Right lung (tissue), 5 donors: ENCODE data around the gene ANKLE2. TPM values are rescaled to one million over a fixed set of nuclear protein-coding genes. Genes with fewer than 3 reads are reported as not detected.
"Not testable (repeated sequence)": the region's sequence is repeated elsewhere in the genome, so short reads cannot be mapped to it uniquely, and the experiment has no call there.

Source experiments
- DNase-seq, 2 donors: peaks; one replicate each; pipeline ENCODE4 v3.0.0-alpha.2; 2013
- polyA plus RNA-seq, 5 donors: library from polyadenylated mRNA; unstranded; fragments of 120-200 nt; gene quantifications; one replicate each; pipeline versions ENCODE4 v1.2.1 to v1.2.3, GENCODE V29; 2013; ENCODE audit warnings: inconsistent platforms in 1 of 5, low replicate concordance in 1 of 5; ENCODE audit not compliant: insufficient read length in 5 of 5, insufficient read depth in 1 of 5

Gene ANKLE2
- polyA plus RNA-seq, 5 donors: 64.1 to 84.7 (median 75.1) TPM

DNA sequence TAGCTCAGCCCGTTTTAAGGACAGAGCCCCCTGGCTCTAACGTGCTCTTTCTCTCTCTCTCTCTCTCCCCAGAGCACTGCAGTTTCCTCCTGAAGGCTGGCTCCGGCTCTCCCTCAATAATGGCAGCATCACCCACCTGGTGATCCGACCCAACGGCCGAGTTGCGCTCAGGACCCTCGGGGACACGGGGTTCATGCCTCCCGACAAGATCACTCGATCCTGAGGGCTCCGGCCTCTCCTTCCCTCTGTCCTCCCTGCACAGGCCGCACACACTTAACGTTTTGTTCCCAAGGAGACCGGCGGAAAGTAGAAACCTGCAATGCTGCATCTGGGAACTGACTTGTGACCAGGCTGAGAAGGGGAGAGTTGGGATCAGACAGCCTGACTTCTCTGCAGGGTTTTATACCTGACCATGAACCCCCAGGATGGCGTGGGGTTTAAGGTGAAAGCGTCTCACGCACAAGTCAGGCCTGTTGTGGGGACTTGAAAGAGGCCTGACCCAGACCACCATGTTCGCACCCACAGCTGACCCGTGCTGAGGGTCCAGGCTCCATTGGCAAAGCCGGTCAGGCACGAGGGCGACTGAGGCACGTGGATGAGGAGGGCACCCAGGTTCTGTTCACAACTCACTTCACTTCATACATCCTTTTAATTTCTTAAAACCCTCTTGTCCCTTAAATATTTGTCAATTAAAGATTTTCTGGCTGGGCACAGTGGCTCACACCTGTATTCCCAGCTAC, 40.9 kb downstream of the ANKLE2 start:
- no peak for DNase-seq

DNA sequence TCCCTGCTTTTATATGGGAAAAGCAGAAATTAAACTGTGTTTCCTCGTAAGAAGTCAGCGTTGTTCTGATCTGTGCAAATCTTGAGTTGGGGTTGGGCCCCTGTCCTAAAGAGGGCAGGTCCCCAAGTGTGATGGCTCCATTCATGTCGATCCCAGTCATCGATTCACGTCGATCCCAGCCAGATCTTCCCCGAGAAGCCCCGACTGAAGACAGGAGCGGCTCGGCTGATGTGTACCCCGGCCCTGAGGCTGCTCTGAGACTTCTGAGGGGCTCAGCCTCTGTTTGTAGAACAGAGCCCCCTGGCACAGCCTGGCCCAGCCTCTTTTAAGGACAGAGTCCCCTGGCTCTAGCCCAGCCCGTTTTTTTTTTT, 41.7 kb downstream of the ANKLE2 start:
- no peak for DNase-seq

DNA sequence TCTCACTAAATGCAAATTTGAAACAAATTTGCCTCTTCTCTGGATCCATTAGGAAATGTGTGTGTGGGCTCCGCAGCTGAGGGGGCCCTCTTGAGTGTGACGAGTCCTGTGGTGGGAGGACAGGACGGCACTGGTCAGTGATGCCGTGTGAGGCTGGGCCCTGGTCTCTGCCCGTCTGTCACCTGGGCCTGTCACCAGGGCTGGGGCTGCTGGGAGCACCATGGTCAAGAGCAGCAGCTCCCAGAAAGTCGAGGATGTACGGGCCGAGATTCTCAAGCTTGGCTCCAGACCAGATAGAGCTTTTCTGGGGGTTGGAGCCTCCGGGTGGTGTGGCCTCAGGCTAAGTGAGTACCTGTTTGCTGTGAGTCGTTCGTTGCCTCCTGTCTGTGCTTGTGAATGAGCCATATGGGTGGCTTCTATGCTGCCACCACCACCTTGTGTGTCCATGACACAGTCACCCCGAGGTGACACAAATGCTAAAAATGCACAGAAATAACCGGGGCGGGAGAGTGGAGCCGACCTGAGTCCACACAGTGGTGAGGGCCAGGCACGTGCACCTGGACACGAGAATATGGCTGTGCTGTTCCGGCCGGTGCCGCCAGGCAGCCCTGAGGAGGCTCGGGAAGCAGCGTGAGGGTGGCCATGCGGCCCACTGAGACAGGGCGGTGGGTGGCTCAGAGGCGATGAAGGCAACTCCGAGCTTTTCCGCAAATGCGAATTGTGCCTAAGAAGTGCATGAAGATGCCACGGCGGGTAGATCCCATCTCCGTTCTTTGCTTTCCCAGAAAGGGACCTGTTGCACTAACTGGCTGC, 42.3 kb downstream of the ANKLE2 start:
- no peak for DNase-seq

DNA sequence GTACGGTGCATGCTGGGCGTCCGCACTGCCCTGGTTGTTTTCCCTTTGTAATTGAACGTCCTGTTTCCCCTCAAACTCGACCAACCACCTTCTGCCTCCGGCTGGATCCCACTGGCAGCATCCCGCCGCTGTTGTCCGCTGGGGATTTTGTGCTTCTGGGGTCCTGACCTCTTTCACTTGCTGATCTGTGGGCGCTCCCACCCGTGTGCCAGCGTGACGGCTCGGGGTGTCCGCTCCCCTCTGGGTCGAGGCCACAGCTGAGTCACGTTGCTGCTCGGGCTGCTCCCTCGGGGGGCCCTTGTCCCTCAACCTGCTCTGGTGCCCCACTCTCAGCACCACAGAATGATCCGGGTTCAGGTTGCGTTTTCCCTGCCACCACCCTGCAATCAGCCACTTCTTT, 43.0 kb downstream of the ANKLE2 start:
- no peak for DNase-seq

DNA sequence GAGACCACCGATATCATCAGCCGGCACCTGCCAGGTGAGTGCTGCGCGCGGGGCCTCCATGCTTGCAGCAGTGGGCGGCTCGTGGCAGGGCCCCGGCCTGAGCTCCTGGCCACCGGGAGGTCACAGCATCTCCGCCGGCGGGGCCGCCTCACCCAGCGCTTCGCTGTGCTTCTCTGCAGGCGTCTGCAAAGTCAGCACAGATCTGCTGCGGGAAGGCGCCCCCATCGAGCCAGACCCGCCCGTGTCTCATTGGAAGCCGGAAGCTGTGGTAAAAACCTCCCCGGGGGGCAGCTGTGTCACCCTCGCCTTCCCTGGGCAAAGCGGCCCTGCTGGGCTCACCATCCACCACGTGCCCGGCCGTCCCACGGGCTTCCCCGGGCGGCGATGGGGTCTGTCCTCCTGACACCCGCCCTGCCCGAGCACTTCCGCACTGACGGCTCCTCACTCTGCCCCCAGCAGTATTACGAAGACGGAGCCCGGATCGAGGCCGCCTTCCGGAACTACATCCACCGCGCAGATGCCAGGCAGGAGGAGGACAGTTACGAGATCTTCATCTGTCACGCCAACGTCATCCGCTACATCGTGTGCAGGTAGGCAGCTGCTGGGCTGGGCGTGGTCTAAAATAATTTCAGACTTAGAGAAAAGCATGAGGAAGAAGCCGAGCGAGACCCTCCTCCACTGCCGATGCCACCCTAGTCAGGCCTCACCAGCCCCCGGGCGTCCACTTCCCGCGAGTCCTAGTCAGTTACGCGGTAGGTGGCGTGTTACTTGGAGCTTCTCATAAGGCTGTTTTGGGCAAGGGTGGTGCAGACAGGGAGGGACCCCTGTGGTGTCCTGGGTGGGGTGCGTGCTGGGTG, 43.9 kb downstream of the ANKLE2 start:
- DNase-seq: no peak

DNA sequence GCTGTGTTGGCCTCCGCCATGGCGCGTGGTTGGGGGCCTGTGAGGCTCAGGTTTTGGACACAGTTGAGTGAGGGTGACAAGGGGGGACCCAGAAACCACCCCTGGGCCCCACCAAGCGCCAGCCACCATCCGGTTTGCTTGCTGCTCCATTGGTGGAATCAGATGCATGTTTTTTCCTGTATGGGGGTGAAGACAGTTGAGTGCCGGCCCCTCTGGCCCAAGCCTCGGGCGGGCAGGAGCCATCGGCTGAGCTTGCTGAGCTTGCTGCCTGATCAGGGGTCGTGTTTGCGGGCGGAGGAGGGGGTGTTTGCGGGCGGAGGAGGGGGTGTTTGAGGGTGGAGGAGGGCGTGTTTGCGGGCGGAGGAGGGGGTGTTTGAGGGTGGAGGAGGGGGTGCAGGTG, 44.6 kb downstream of the ANKLE2 start:
- DNase-seq: no peak

DNA sequence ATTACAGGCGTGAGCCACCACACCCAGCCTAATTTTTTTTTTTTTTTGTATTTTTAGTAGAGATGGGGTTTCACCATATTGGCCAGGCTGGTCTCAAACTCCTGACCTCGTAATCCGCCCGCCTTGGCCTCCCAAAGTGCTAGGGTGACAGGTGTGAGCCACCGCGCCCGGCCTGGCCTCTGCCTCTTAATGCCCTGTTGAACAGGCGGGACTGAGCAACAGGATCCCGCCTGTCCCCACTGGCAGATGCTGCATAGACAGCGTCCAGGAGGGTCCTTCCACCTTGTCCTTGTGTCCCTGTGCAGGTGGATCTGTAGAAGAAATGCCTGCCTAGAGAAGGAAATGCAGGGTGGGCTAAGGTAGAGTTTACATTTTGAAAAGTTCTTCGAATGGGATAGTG, 45.3 kb downstream of the ANKLE2 start:
- DNase-seq: no peak

DNA sequence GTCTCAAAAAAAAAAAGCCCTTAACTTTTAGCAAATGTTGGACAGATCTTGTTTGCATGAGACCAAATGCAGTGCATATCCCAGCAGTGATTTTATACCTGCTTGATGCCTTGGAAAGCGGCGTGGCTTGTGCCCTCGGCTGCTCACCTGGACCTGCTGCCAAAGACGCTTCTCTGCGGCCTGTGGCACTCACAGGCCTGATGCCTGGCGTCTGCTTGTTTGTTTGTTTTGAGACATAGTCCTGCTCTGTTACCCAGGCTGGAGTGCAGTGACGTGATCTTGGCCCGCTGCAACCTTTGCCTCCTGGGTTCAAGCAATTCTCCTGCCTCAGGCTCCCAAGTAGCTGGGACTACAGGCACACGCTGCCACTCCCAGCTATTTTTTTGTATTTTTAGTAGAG, 45.8 kb downstream of the ANKLE2 start:
- no peak for DNase-seq

DNA sequence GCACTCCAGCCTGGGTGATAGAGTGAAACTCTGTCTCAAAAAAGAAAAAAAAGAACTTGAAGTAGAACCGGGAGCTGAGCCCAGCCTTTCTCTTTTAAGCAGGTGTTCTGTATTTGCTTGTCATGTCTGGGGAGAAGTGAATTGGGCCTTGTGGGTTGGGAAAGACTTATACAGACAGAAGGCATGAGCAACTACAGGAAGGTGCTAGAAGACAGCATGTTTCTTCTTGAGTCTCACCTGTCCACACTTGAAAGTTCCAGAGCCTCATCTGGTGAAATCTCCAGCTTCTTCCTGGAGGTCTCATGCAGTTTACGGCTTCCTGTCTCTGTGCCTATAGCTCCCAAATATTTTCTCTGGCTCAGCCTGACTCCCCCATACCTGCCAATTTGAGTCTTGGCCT, 48.5 kb downstream of the ANKLE2 start:
- DNase-seq: no peak

DNA sequence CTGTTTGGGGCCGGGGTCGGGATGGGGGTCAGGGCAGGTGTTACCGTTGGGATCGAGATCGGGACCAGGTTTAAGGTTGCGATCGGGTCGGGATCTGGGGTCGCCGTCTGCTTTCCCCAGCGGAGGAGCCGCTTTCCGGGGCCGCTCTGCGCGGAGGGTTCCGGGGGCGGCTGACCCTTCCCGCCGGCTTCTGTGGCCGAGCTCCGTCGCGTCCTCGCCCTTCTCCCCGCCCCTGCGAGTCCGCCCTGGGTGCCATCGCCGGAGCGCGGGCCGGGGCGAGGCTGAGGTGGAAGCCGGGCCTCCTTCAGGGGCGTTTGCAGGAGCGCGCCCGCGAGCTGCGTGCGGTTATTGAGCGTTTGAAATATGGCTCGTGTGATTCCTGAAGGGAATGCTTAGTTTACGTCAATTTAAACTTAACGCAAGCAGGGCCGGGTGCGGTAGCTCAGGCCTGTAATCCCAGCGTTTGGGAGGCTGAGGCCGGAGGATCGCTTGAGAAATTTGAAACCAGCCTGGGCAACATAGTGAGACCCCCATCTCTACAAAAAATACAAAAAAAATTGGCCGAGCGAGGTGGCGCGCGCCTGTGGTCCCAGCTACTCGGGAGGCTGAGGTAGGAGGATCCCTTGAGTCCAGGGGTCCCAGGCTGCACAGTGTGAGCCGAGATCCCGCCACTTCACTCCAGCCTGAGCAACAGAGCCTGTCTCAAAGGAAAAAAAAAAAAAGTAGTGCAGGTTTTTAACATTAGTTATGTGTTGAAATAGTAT, 50.4 kb downstream of the ANKLE2 start:
- no peak for DNase-seq

DNA sequence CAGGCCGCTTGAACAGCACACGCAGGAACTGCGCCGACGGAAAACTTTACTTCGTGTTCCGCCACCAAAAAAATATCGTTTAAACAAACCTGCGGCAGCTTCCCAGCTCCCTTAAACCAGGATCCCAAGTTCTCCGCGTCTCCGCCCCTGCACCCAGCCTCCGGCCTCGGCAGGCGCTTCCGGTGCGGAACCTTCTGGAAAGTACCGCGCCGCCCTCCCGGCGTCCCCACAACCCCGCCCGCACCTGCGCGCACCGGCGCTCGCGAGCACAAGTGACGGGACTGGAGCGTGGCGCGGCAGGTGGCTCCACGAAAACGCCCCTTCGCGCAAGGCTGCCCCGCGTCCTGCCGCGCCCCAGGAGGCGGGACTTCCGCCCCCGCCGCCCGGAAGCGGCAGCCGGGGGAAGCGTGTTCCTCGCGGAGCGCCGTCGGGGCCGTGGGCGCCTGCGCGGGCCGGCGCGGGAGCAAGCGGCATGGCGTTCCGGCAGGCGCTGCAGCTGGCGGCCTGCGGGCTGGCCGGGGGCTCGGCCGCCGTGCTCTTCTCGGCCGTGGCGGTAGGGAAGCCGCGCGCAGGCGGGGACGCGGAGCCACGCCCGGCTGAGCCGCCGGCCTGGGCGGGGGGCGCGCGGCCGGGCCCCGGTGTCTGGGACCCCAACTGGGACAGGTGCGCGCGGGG, 51.1 kb downstream of the ANKLE2 start, which contains the start of gene PGAM5:
Gene PGAM5 (plus strand): TSS at position 438 of the 675 bp plus-strand sequence. CDS start 35 bp downstream, at position 473.
- peak; percentile 79 to 83 for DNase-seq

DNA sequence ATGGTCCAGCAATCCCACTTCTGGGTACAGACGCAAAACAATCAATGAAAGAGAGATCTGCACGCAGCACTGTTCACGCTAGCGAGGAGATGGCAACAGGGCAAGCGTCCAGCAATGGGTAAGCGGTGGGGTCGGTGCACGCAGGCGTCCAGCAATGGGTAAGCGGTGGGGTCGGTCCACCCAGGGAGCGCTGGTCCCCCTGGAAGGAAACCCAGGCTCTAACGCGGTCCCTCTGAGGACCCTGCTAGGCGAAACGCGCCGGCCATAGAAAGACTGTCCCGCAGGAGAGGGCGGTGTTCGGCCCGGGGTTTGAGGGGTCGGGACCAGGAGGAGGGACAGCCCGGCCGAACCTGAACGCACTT, 51.6 kb downstream of the ANKLE2 start:
- no peak for DNase-seq

DNA sequence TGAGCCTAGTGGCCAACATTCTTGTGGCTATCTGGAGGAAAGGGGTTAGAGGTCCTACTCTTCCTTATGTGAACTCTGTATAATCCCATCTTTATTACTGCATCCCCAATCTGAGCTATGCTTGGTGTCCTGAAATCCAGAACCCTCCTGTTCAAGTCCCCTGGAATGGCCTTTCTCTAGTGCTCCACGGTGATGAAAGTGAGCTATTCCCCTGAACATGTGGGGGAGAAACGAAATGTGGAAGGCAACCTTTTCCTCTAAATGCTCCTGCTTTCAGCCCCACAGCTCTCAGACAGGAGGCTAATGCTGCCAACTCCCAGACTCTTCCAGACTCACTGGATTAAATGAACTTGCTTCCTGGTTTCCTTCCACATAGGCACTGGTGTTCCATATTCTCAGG, 53.5 kb downstream of the ANKLE2 start:
- DNase-seq: no peak

DNA sequence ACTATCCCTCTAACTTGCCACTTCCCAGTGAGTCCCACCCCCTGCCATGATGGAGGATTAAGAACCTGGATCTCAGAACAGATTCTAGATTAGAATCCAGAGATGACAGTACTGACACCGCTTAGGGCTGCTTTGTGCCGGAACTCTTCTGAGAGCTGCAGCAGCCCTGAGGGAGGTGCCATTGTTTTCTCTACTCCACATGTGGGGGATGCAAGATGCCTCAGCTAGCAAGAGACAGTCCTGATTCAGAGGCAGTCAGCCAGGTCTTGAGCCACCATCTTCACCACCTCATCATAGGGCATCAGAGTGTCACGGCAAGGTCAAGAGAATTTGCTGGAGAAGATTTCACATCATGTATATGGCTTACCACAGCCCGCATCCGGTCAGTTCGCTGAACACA, 54.4 kb downstream of the ANKLE2 start:
- no peak for DNase-seq

DNA sequence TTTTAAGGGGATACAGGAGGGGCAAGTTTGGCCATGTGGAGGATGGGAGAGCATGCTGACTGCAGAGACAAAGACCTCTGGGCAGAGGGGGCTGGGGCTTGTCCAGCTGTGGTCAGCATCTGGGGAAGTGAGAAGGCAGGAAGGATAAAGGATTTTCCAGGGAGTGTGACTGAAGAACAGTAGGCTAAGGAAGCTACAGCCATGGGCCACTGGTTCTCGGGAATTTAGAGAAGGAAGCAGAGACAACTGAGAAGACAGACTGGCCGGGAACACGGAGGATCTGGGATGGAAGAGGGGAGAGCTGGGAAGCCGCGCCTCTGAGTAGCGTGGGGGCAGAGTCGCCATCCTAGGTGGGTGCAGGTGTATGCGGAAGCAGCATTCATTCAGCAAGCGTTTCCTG, 58.0 kb downstream of the ANKLE2 start:
- DNase-seq: no peak

DNA sequence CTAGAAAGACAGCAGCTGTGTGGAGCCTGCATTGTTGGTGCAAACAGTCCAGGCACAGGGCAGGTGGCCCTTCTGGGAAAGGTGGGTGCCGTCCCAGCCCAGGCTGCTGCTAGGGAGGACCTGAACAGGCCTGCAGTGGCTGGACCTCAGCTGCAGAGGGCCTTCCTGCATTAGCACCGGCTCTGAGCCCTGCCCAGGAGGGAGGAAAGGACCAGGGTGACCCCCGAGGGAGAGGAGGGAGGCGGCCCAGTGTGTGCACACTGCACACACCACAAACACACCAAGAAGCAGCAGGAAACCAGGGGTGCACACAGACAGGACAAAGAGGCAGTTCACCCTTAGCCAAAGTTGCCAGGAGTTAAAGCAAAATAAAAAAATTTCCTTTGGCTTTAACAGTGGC, 59.0 kb downstream of the ANKLE2 start:
- no peak for DNase-seq

DNA sequence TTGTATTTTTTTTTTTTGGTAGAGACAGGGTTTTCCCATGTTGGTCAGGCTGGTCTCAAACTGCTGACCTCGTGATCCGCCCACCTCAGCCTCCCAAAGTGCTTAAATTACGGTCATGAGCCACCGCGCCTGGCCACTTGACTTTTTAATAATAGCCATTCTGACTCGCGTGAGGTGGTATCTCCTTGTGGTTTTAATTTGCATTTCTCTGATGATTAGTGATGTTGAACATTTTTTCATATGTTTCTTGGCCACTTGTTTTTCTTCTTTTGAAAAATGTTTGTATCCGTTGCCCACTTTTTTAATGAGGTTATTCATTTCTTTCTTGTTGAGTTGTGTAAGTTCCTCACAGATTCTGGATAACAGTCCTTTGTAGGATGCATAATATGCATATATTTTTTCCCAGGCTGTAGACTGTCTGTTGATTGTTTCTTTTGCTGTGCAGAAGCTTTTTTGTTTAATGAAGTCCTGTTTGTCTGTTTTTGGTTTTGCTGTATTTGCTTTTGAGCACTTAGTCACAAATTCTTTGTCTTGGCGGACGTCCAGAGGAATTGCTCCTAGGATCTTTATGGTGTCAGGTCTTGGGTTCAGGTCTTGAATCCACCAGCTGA, 61.3 kb downstream of the ANKLE2 start:
- DNase-seq: no peak

DNA sequence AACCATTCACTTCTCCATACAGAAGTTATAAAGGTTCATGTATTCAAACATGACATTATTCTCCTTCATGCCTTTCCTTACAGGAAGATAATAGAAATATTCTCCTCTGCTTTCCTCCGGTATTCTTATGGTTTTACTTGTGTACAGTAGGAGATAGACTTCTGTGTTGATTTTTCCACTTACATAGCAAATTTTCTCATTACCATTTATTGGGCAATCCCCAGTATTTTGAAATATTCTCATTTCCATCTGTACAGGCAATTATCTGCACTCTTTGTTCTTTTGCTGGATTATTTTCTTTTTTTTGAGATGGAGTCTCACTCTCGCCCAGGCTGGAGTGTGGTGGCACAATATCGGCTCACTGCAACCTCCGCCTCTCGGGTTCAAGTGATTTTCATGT, 63.3 kb downstream of the ANKLE2 start:
- DNase-seq: no peak

DNA sequence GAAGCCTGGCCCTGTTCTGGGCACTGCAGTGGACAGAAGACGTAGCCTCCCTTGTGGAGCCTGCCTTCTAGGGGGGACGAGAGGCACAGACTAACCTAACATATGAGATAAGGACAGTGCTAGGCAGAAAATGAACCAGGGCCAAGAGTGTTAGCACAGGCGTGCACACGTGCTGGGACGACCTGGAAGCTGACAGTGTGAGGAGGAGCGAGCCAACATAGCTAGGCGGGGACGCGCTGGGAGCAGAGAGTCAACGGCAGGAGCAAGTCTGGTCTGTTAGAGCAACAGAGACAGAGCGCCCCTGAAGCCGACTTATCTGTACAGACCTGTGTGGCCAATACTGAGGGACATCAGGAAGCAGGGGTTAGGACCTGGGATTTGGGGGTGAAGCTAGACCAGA, 66.2 kb downstream of the ANKLE2 start:
- DNase-seq: no peak

DNA sequence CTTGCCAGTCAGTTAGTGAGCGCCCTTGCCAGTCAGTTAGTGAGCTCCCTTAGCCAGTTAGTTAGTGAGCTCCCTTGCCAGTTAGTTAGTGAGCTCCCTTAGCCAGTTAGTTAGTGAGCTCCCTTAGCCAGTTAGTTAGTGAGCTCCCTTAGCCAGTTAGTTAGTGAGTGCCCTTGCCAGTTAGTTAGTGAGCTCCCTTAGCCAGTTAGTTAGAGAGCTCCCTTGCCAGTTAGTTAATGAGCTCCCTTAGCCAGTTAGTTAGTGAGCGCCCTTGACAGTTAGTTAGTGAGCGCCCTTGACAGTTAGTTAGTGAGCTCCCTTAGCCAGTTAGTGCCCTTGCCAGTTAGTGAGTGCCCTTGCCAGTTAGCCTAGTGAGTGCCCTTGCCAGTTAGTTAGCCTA, 66.7 kb downstream of the ANKLE2 start:
- not testable (repeated sequence) for DNase-seq

DNA sequence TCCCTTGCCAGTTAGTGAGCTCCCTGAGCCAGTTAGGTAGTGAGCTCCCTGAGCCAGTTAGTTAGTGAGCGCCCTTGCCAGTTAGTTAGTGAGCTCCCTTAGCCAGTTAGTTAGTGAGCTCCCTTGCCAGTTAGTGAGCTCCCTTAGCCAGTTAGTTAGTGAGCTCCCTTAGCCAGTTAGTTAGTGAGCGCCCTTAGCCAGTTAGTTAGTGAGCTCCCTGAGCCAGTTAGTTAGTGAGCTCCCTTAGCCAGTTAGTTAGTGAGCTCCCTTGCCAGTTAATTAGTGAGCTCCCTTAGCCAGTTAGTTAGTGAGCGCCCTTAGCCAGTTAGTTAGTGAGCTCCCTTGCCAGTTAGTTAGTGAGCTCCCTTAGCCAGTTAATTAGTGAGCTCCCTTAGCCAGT, 69.6 kb downstream of the ANKLE2 start:
- DNase-seq: not testable (repeated sequence)
